ENCODE results near the gene RXRB.

The RXRB gene

DNA sequence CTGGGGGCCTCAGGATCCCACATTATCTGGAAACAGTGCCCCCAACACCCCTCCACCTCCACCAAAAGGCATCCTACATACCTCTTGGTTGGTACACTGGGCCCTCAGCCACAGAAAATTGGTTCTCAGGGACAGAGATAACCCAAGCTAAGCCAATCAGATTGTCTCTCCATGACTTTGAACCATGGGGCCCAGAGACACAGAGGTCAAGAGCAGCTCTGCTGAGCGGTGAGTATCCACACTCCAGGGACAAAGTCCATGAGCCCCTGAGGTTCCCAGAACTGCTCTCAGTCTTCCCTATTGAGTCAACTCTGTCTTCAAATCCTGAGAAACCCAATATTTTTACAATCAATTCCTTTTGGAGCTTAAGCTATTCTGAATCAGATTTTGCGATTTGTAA is 43.5 kb downstream of the RXRB start:
- Histone ChIP-seq H3K27me3 (ENCODE audit: insufficient read depth, poor library complexity, severe bottlenecking) (no peaks in the 10 kb centered on the region), H3K4me3 (replicated peaks; ENCODE audit: insufficient read depth, low read length) (no peak overlapping the region), H3K27ac (replicated peaks) (no peak overlapping the region)
- no peak for TF ChIP-seq CTCF (IDR thresholded peaks at IDR 0.05; ENCODE audit: insufficient read depth, low read length)
- no peak for TF ChIP-seq REST (IDR thresholded peaks at IDR 0.05; ENCODE audit: insufficient replicate concordance, low read depth)
- TF ChIP-seq SPI1 (IDR thresholded peaks at IDR 0.05; ENCODE audit: borderline replicate concordance, low read depth) = no peak
- no peak for TF ChIP-seq POLR2AphosphoS5 (IDR thresholded peaks at IDR 0.05; ENCODE audit: low read depth)
- TF ChIP-seq GABPA (IDR thresholded peaks at IDR 0.05; ENCODE audit: low read depth) = no peak
- DNase-seq (ENCODE audit: low read depth in 1 of 2, low spot score in 1 of 2) = no peak

GRCh38 chr6:33156561-33156960 is 43.9 kb downstream of the RXRB start:
- Histone ChIP-seq H3K27me3 (ENCODE audit: insufficient read depth, poor library complexity, severe bottlenecking) (no peaks in the 10 kb centered on the region), H3K4me3 (replicated peaks; ENCODE audit: insufficient read depth, low read length) (no peak overlapping the region), H3K27ac (replicated peaks) (no peak overlapping the region)
- TF ChIP-seq REST (IDR thresholded peaks at IDR 0.05; ENCODE audit: insufficient replicate concordance, low read depth) (no peak), POLR2AphosphoS5 (IDR thresholded peaks at IDR 0.05; ENCODE audit: low read depth) (no peak), GABPA (IDR thresholded peaks at IDR 0.05; ENCODE audit: low read depth) (no peak), SPI1 (IDR thresholded peaks at IDR 0.05; ENCODE audit: borderline replicate concordance, low read depth) (no peak), CTCF (IDR thresholded peaks at IDR 0.05; ENCODE audit: insufficient read depth, low read length) (no peak)
- DNase-seq (ENCODE audit: low read depth in 1 of 2, low spot score in 1 of 2) = no peak

DNA sequence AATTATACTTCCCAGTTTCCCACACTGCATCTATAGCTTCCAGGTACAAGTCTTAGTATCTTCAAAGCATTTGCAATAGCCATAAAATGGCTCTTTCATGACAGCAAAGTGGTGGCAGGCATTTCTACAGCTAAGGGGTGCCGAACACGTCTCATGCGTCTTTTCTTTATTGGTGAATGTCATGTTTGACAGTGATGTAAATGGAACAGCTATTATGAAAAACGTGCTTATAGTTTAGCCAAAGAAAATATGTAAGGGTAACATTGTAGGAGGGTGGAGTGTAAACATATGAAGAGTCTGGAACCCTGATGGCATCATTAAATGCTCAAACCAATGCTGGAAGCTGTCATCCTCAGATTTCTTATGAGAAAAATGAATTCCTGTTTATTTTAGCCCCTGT is 46.1 kb downstream of the RXRB start:
- TF ChIP-seq GABPA (IDR thresholded peaks at IDR 0.05; ENCODE audit: low read depth) = no peak
- no peak for TF ChIP-seq POLR2AphosphoS5 (IDR thresholded peaks at IDR 0.05; ENCODE audit: low read depth)
- no peak for TF ChIP-seq SPI1 (IDR thresholded peaks at IDR 0.05; ENCODE audit: borderline replicate concordance, low read depth)
- TF ChIP-seq CTCF (IDR thresholded peaks at IDR 0.05; ENCODE audit: insufficient read depth, low read length) = no peak
- no peak for TF ChIP-seq REST (IDR thresholded peaks at IDR 0.05; ENCODE audit: insufficient replicate concordance, low read depth)
- no peaks in the 10 kb centered on the region for H3K27me3 ChIP-seq (ENCODE audit: insufficient read depth, poor library complexity, severe bottlenecking)
- no peak overlapping the region for H3K4me3 ChIP-seq (replicated peaks; ENCODE audit: insufficient read depth, low read length)
- no peak for DNase-seq (ENCODE audit: low read depth in 1 of 2, low spot score in 1 of 2)
- no peak overlapping the region for H3K27ac ChIP-seq (replicated peaks)

All from HL-60 (cell line).